Breast epithelium (tissue), 4 donors: Measurements from ENCODE around the gene PDZRN3. TPM values are rescaled to one million over a fixed set of nuclear protein-coding genes. Genes with fewer than 3 reads are reported as not detected.
"Not testable (repeated sequence)": the region's sequence is repeated elsewhere in the genome, so short reads cannot be mapped to it uniquely, and the experiment has no call there.

ENCODE experiments used
- DNase-seq, 2 donors: peaks; one replicate each; pipeline ENCODE4 v3.0.0-alpha.2; 2019; ENCODE audit warnings: low spot score in 2 of 2
- H3K27ac ChIP-seq, 2 donors: fragments of 200-600 bp; sonication (generic) in 1 of 2; one replicate each; pipeline ENCODE4 v1.5.1; 2016 to 2019; ENCODE audit warnings: mild to moderate bottlenecking in 1 of 2
- H3K27me3 ChIP-seq, 2 donors: fragments of 200-600 bp; sonication (generic) in 1 of 2; one replicate each; pipeline versions ENCODE4 v1.5.1 to v1.6.0; 2017 to 2019; ENCODE audit warnings: control low read depth in 1 of 2, mild to moderate bottlenecking in 1 of 2
- H3K36me3 ChIP-seq: fragments of 200-600 bp; one replicate; pipeline ENCODE4 v1.5.1; 2019
- H3K4me1 ChIP-seq, 2 donors: fragments of 200-600 bp; sonication (generic); one replicate each; pipeline ENCODE4 v1.5.1; 2016 to 2019; ENCODE audit warnings: control low read depth in 1 of 2
- H3K4me3 ChIP-seq, 3 donors: fragments of 200-600 bp; sonication (generic); 1 replicate in 2 of 3; 2 replicates in 1 of 3; pipeline ENCODE4 v1.5.1; 2016 to 2019; ENCODE audit warnings: mild to moderate bottlenecking in 3 of 3, moderate library complexity in 2 of 3
- H3K9me3 ChIP-seq, 2 donors: fragments of 200-600 bp; sonication (generic) in 1 of 2; one replicate each; pipeline ENCODE4 v1.5.1; 2016 to 2019; ENCODE audit warnings: control low read depth in 1 of 2
- CTCF ChIP-seq, 3 donors: fragments of 450-650 bp; IDR thresholded peaks; one replicate each; pipeline ENCODE4 v1.5.1; 2016 to 2017; ENCODE audit warnings: antibody characterized with exemption in 3 of 3, mild to moderate bottlenecking in 3 of 3, moderate library complexity in 3 of 3
- POLR2A ChIP-seq: fragments of 450-650 bp; IDR thresholded peaks from one replicate; pipeline ENCODE4 v1.6.1; 2016; ENCODE audit warnings: antibody characterized with exemption, mild to moderate bottlenecking, moderate library complexity
- POLR2AphosphoS5 ChIP-seq, 3 donors: sonication (generic); formaldehyde crosslinking; IDR thresholded peaks; one replicate each; pipeline ENCODE4 v1.6.1; 2017; ENCODE audit warnings: antibody characterized with exemption in 3 of 3
- intact Hi-C: fragments of 100-400 bp; cut with DNase I; formaldehyde crosslinking; loops from one replicate; pipeline ENCODE4 v1.15.1; 2023; ENCODE audit warnings: low total_unique reads
- total RNA-seq, 3 donors: library from RNA; depleted of rRNA; stranded (reverse); fragments of >200 nt; gene quantifications; one replicate each; pipeline ENCODE4 v1.1.0, GENCODE V29; 2016

Gene PDZRN3
- total RNA-seq, 3 donors from 2014 or later: 36.0 to 79.6 (median 37.6) TPM

- Histone ChIP-seq H3K4me1 (no peaks in the 10 kb centered on the region), H3K9me3 (no peaks in the 10 kb centered on the region), H3K27ac (peak overlapping the region in 1 of 2 donors; percentile 72), H3K36me3 (no peaks in the 10 kb centered on the region), H3K27me3 (no peaks in the 10 kb centered on the region), H3K4me3 (no peak overlapping the region)
- intact Hi-C loops: no loop called here
- DNase-seq: no peak
- no peak for TF ChIP-seq CTCF (IDR thresholded peaks at IDR 0.05)
- TF ChIP-seq POLR2A: no peak
- TF ChIP-seq POLR2AphosphoS5 (IDR thresholded peaks at IDR 0.05): no peak
Observed at GRCh38 chr3:73470860-73471259, 153.9 kb downstream of the PDZRN3 start.

GRCh38 chr3:73469331-73469730 lies 155.4 kb downstream of the PDZRN3 start:
- intact Hi-C loops: no loop called here
- H3K27me3 ChIP-seq: no peaks in the 10 kb centered on the region
- H3K4me1 ChIP-seq: no peaks in the 10 kb centered on the region
- TF ChIP-seq CTCF (IDR thresholded peaks at IDR 0.05): no peak
- no peak for TF ChIP-seq POLR2A
- TF ChIP-seq POLR2AphosphoS5 (IDR thresholded peaks at IDR 0.05): no peak
- no peak overlapping the region for H3K27ac ChIP-seq
- H3K4me3 ChIP-seq: no peak overlapping the region
- no peaks in the 10 kb centered on the region for H3K36me3 ChIP-seq
- H3K9me3 ChIP-seq: no peaks in the 10 kb centered on the region
- DNase-seq: no peak

- no peaks in the 10 kb centered on the region for H3K4me1 ChIP-seq
- H3K9me3 ChIP-seq: no peaks in the 10 kb centered on the region
- no peaks in the 10 kb centered on the region for H3K36me3 ChIP-seq
- no peak for DNase-seq
- TF ChIP-seq POLR2AphosphoS5 (IDR thresholded peaks at IDR 0.05) (no peak), POLR2A (no peak), CTCF (IDR thresholded peaks at IDR 0.05) (no peak)
- peak overlapping the region in 1 of 2 donors; percentile 26 for H3K27ac ChIP-seq
- no peak overlapping the region for H3K4me3 ChIP-seq
- H3K27me3 ChIP-seq: no peaks in the 10 kb centered on the region
- intact Hi-C loops: no loop called here
Observed at GRCh38 chr3:73467211-73467610, 157.5 kb downstream of the PDZRN3 start.

GRCh38 chr3:73465926-73466325 lies 158.8 kb downstream of the PDZRN3 start:
- H3K4me1 ChIP-seq: no peaks in the 10 kb centered on the region

GRCh38 chr3:73464126-73464525 lies 160.6 kb downstream of the PDZRN3 start:
- intact Hi-C loops: not testable (repeated sequence)

More at GRCh38 chr3:73465926-73466325, 158.8 kb downstream of the PDZRN3 start:
- intact Hi-C loops: no loop called here
- Histone ChIP-seq H3K9me3 (no peaks in the 10 kb centered on the region), H3K36me3 (no peaks in the 10 kb centered on the region), H3K27ac (no peak overlapping the region), H3K4me3 (no peak overlapping the region), H3K27me3 (no peaks in the 10 kb centered on the region)
- no peak for TF ChIP-seq POLR2AphosphoS5 (IDR thresholded peaks at IDR 0.05)
- no peak for TF ChIP-seq POLR2A
- TF ChIP-seq CTCF (IDR thresholded peaks at IDR 0.05): no peak
- DNase-seq: no peak

GRCh38 chr3:73461547-73461946 lies 163.2 kb downstream of the PDZRN3 start:
- intact Hi-C loops: no loop called here
- no peak overlapping the region for H3K27ac ChIP-seq
- no peak for TF ChIP-seq CTCF (IDR thresholded peaks at IDR 0.05)
- TF ChIP-seq POLR2A: no peak
- TF ChIP-seq POLR2AphosphoS5 (IDR thresholded peaks at IDR 0.05): no peak
- H3K9me3 ChIP-seq: no peaks in the 10 kb centered on the region
- H3K4me3 ChIP-seq: no peak overlapping the region
- H3K36me3 ChIP-seq: no peaks in the 10 kb centered on the region
- no peaks in the 10 kb centered on the region for H3K4me1 ChIP-seq
- no peak for DNase-seq
- no peaks in the 10 kb centered on the region for H3K27me3 ChIP-seq

More at GRCh38 chr3:73464126-73464525, 160.6 kb downstream of the PDZRN3 start:
- not testable (repeated sequence) for H3K4me3 ChIP-seq, H3K9me3 ChIP-seq, H3K36me3 ChIP-seq, H3K27me3 ChIP-seq, H3K27ac ChIP-seq, DNase-seq, H3K4me1 ChIP-seq
